Retinal pigment epithelial cell (primary cell): ENCODE results near the gene MAML3.

ENCODE experiments used
- DNase-seq: peaks from one replicate; pipeline ENCODE4 v3.0.0-alpha.2; 2010; ENCODE audit warnings: low read depth
- H3K4me3 ChIP-seq: 2 replicates; pipeline ENCODE4 v1.5.1; 2011; ENCODE audit warnings: mild to moderate bottlenecking, low read length, control low read depth, moderate library complexity
- TF ChIP-seq, protein P1 (sequence below): conservative IDR thresholded peaks from 2 replicates; pipeline ENCODE4 v1.5.1; 2011; ENCODE audit warnings: low read depth, low read length, control low read depth, inconsistent platforms

MAML3 gene

GRCh38 chr4:140018931-140019618 lies 134.9 kb downstream of the MAML3 start:
- DNase-seq: no peak
- TF ChIP-seq, protein P1, sequence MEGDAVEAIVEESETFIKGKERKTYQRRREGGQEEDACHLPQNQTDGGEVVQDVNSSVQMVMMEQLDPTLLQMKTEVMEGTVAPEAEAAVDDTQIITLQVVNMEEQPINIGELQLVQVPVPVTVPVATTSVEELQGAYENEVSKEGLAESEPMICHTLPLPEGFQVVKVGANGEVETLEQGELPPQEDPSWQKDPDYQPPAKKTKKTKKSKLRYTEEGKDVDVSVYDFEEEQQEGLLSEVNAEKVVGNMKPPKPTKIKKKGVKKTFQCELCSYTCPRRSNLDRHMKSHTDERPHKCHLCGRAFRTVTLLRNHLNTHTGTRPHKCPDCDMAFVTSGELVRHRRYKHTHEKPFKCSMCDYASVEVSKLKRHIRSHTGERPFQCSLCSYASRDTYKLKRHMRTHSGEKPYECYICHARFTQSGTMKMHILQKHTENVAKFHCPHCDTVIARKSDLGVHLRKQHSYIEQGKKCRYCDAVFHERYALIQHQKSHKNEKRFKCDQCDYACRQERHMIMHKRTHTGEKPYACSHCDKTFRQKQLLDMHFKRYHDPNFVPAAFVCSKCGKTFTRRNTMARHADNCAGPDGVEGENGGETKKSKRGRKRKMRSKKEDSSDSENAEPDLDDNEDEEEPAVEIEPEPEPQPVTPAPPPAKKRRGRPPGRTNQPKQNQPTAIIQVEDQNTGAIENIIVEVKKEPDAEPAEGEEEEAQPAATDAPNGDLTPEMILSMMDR: no peak
- H3K4me3 ChIP-seq: no peak overlapping the region

DNA sequence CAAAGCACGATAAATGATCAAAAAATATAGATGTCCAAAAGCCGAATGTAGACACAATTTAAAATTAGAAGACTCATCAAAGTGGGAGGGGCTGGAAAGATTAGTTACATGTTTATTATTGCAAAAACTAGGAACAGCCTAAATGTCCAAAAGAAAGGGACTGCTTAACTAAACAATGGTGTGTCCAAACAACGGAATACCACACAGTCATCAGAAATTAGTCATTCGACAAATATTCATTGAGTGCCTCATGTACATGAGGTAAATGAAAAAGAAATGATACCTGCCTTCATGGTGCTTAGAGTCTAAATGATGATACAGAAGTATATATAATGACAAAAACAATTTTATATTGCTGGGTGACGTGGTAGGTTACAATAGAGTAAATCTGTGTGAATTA lies 139.7 kb downstream of the MAML3 start:
- H3K4me3 ChIP-seq: no peak overlapping the region
- TF ChIP-seq, protein P1: no peak
- no peak for DNase-seq

DNA sequence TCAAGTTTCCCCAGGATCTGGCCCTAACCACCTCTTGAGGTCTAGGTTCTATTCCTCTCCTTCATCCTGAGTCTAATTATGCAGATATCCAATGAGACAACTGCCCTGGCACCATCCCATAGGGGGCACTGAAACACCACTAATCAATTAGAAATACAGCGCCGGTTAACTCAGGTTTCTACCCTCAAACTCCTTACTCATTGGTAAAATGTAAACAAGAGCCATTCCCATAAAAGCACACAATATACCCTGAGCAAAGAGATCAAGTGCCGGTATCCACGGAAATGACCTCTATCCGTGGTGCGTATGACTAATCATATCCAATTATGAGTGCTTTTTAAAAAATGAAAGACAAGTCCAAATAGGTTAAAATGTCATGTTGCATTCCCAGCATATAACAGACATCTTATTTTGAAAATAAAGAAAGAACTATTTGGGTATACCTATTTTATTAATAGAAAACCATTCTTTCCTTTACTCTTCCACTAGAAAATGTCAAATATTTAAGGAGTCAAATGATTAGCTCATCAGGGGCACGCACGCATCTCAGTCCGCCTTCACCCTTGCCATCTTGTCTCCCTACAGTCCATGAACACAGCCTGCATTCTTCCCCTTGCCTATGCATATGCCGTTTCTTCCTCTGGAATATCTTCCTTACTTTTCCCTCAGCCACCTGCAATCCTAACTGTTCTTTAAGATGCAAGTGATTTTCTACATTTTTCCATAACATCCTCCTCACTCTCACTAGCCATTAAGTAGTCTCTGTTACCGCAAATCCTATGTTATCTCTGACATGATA lies 141.1 kb downstream of the MAML3 start:
- H3K4me3 ChIP-seq: no peak overlapping the region
- DNase-seq: peak; percentile 47
- TF ChIP-seq, protein P1: peak; percentile 73

DNA sequence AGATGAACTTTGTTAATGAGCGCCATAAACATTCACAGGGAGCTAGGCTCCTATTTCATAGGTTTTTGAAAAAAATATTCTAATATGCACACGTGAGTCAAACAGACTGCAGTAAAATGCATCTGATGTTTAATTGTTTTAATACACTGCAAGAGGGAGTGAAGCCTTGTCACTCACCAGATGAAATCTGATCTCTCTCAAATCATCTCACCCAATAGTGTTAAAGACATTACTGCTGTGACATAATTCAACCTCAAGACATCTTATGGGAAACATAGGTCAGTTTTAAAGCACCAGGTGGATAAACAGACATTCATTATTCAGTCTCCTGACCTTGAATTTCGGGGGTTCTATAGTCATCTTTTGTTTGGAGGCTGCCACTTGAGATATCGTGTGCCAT lies 148.3 kb downstream of the MAML3 start:
- no peak overlapping the region for H3K4me3 ChIP-seq
- TF ChIP-seq, protein P1: no peak
- no peak for DNase-seq

- peak overlapping the region; percentile 45 for H3K4me3 ChIP-seq
- DNase-seq: no peak
- TF ChIP-seq, protein P1: no peak
These were observed 148.9 kb downstream of the MAML3 start for GRCh38 chr4:140004922-140005627.

DNA sequence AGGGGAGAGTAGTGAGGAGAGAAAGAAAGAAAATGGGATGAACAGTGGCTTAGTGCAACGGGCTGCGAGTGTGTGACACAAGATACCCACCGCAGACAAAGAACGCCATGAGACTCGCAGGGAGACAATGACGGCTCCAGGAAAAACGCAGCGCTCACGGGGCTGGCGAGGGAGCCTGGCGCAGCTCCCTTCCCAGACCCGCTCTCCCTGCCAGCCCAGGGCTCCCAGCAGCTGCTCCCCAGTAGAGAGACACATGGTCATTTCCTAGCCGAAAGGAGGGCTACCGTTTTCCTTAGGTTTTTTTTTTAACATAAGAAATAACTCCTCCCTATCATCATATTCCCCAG lies 149.5 kb downstream of the MAML3 start:
- no peak for DNase-seq
- peak overlapping the region; percentile 45 for H3K4me3 ChIP-seq
- TF ChIP-seq, protein P1: no peak
